Fibroblast of pulmonary artery (primary cell): Measurements from ENCODE around the gene UFD1.

ENCODE experiments used
- DNase-seq: peaks from one replicate; pipeline ENCODE4 v3.0.0-alpha.2; 2010; ENCODE audit warnings: low read depth
- H3K4me3 ChIP-seq: replicated peaks from 2 replicates; pipeline ENCODE4 v1.5.1; 2011; ENCODE audit warnings: low read depth, mild to moderate bottlenecking, control low read depth, low read length, moderate library complexity
- TF ChIP-seq, protein P1 (sequence below): IDR thresholded peaks from 2 replicates; pipeline ENCODE4 v1.5.1; 2011; ENCODE audit warnings: mild to moderate bottlenecking, control low read depth, low read length, inconsistent platforms; ENCODE audit errors: missing control alignments

The UFD1 gene

GRCh38 chr22:19490628-19491230, 11.7 kb upstream of the UFD1 start:
- DNase-seq = no peak
- TF ChIP-seq, protein P1, sequence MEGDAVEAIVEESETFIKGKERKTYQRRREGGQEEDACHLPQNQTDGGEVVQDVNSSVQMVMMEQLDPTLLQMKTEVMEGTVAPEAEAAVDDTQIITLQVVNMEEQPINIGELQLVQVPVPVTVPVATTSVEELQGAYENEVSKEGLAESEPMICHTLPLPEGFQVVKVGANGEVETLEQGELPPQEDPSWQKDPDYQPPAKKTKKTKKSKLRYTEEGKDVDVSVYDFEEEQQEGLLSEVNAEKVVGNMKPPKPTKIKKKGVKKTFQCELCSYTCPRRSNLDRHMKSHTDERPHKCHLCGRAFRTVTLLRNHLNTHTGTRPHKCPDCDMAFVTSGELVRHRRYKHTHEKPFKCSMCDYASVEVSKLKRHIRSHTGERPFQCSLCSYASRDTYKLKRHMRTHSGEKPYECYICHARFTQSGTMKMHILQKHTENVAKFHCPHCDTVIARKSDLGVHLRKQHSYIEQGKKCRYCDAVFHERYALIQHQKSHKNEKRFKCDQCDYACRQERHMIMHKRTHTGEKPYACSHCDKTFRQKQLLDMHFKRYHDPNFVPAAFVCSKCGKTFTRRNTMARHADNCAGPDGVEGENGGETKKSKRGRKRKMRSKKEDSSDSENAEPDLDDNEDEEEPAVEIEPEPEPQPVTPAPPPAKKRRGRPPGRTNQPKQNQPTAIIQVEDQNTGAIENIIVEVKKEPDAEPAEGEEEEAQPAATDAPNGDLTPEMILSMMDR = no peak

DNA sequence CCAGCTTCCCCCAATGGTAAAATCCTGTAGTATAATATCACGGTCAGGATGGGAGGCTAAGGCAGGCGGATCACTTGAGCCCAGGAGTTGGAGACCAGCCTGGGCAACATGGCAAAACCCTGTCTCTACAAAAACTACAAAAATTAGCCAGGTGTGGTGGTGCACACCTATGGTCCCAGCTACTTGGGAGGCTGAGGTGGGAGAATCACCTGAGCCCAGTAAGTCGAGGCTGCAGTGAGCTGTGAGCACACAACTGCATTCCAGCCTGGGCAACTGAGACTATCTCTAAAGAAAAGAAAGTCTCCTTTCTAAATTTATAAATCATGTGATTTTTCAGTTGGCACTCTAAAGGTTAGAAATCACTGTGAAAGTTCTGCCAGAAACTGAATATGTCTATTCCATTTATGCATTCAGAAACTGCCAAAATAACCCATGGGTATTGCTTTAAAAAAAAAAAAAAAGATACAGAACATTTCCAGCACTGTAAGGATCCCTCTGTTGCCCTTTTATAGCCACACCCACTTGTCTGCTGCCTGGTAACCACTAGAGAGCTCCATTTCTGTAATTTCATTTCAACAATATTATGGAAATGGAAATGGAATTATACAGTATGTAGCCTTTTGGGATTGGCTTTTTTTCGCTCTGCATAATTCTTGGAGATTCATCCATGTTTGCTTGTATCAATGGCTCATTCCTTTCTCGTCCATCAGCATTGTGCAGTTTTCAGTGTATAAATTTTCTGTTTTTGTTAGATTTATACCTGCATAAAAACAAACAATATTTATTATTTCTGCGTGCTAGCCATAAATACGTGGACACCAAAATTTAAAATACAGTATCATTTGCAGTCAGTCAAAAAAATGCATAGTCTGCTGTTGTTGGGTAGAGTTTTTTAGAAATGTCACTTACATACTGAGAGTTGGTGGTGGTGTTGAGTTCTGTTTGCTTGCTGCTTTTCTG, 10.2 kb upstream of the UFD1 start:
- TF ChIP-seq, protein P1 = peak; percentile 29
- no peak overlapping the region for H3K4me3 ChIP-seq
- peak; percentile 47 for DNase-seq

More at GRCh38 chr22:19490628-19491230, 11.7 kb upstream of the UFD1 start:
- H3K4me3 ChIP-seq = no peak overlapping the region

GRCh38 chr22:19488285-19488684, 9.3 kb upstream of the UFD1 start:
- H3K4me3 ChIP-seq = no peak overlapping the region
- TF ChIP-seq, protein P1 = no peak
- no peak for DNase-seq

DNA sequence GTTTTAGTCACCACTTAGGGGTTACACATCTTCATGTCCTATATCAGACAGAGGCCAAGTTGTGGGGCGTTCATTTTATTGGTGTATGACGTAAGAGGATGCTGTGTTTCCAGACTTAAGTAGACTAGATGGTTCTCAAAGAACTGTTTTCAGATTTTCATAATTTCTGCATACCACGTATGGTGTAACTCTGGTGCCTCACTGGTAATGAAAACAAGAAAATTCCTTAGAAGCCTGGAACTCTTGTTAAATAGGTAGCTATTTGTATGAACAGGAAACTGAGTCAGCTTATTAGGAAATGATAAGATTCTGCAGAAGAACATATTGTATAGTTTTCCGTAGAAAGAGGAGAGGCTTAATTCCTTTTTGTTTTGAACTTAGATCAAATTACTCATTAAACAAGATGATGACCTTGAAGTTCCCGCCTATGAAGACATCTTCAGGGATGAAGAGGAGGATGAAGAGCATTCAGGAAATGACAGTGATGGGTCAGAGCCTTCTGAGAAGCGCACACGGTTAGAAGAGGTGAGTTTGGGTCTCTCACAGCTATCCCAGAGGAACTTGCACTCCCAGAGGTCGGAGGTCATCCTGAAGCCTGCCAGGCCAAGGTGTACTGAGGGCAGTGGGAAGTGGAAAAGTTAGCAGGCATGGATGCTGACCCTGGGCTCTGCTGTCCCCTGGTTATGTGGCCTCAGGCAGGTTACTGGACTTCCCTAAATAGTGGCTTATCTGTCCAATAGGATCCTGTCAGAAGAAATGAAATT, 4.7 kb upstream of the UFD1 start:
- peak; percentile 96 for DNase-seq
- H3K4me3 ChIP-seq = peak overlapping the region; percentile 25
- TF ChIP-seq, protein P1 = no peak

GRCh38 chr22:19482297-19482696, 3.3 kb upstream of the UFD1 start:
- TF ChIP-seq, protein P1 = no peak
- DNase-seq = no peak
- H3K4me3 ChIP-seq = no peak overlapping the region

DNA sequence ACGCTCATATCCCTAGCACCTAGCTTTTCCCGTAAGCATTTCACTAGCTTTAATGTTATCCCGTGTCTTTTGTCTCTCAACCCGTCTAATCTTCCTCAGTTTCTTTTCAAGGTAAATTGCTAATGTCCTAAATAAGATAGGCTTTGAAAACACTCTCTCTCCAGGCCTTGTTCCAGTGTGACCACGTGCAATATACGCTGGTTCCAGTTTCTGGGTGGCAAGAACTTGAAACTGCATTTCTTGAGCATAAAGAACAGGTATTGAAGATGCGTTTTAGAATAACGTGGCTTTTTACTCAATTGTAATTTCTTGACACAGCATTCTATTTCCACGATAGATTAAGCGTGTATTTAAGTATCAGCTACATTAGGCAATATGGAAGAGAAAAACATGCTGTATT, 1.8 kb upstream of the UFD1 start:
- H3K4me3 ChIP-seq = no peak overlapping the region
- no peak for DNase-seq
- TF ChIP-seq, protein P1 = no peak
